ENCODE data around the gene KNTC1.
"Not testable (repeated sequence)": the region's sequence is repeated elsewhere in the genome, so short reads cannot be mapped to it uniquely, and the experiment has no call there.

KNTC1 gene

GRCh38 chr12:122569288-122569687 lies 42.2 kb downstream of the KNTC1 start:
- no peak for DNase-seq

GRCh38 chr12:122570006-122570405 lies 43.0 kb downstream of the KNTC1 start:
- not testable (repeated sequence) for DNase-seq

- no peak for DNase-seq
Observed at GRCh38 chr12:122571821-122572220, 44.8 kb downstream of the KNTC1 start.

GRCh38 chr12:122583294-122583693 lies 56.2 kb downstream of the KNTC1 start:
- not testable (repeated sequence) for DNase-seq

GRCh38 chr12:122584177-122584863 lies 57.3 kb downstream of the KNTC1 start:
- DNase-seq, result no peak

- DNase-seq, result no peak
Observed at GRCh38 chr12:122590990-122591389, 63.9 kb downstream of the KNTC1 start.

- not testable (repeated sequence) for DNase-seq
Observed at GRCh38 chr12:122591966-122592365, 64.9 kb downstream of the KNTC1 start.

GRCh38 chr12:122592543-122592942 lies 65.5 kb downstream of the KNTC1 start:
- not testable (repeated sequence) for DNase-seq

GRCh38 chr12:122593910-122594309 lies 66.9 kb downstream of the KNTC1 start:
- DNase-seq, result no peak

GRCh38 chr12:122596838-122597237 lies 69.8 kb downstream of the KNTC1 start:
- no peak for DNase-seq

- DNase-seq, result no peak
Observed at GRCh38 chr12:122602456-122602855, 75.4 kb downstream of the KNTC1 start.

GRCh38 chr12:122604993-122605392 lies 77.9 kb downstream of the KNTC1 start:
- DNase-seq, result no peak

GRCh38 chr12:122609732-122610131 lies 82.7 kb downstream of the KNTC1 start:
- no peak for DNase-seq

- DNase-seq, result no peak
Observed at GRCh38 chr12:122610207-122610606, 83.2 kb downstream of the KNTC1 start.

GRCh38 chr12:122610911-122611310 lies 83.9 kb downstream of the KNTC1 start:
- no peak for DNase-seq

- no peak for DNase-seq
Observed at GRCh38 chr12:122614839-122615238, 87.8 kb downstream of the KNTC1 start.

GRCh38 chr12:122615780-122616179 lies 88.7 kb downstream of the KNTC1 start:
- no peak for DNase-seq

GRCh38 chr12:122635471-122635870 lies 108.4 kb downstream of the KNTC1 start:
- DNase-seq, result no peak

- peak; percentile 4 for DNase-seq
Observed at GRCh38 chr12:122643207-122643805, 116.3 kb downstream of the KNTC1 start.

GRCh38 chr12:122646517-122647217 lies 119.6 kb downstream of the KNTC1 start:
- DNase-seq, result peak; percentile 65

- DNase-seq, result no peak
Observed at GRCh38 chr12:122651520-122652224, 124.6 kb downstream of the KNTC1 start.

GRCh38 chr12:122653291-122653690 lies 126.2 kb downstream of the KNTC1 start:
- not testable (repeated sequence) for DNase-seq

GRCh38 chr12:122656298-122656697 lies 129.2 kb downstream of the KNTC1 start:
- no peak for DNase-seq

Measured in fibroblast of skin of scalp (primary cell).